GM12875 (cell line): ENCODE measurements around the gene CLSTN1.

Source experiments
- H3K4me3 ChIP-seq: one replicate; pipeline ENCODE4 v1.5.1; 2011; ENCODE audit warnings: low read depth, low read length, control low read depth
- CTCF ChIP-seq: IDR thresholded peaks from 2 replicates; pipeline ENCODE4 v1.5.1; 2011; ENCODE audit warnings: low read depth, mild to moderate bottlenecking, control low read depth, inconsistent platforms, low read length, moderate library complexity, borderline replicate concordance; ENCODE audit not compliant: insufficient read depth

The CLSTN1 gene

GRCh38 chr1:9844756-9845155 is 21.0 kb upstream of the CLSTN1 start:
- no peak overlapping the region for H3K4me3 ChIP-seq
- no peak for TF ChIP-seq CTCF

- no peak for TF ChIP-seq CTCF
- H3K4me3 ChIP-seq, result no peak overlapping the region
These were observed 20.3 kb upstream of the CLSTN1 start for GRCh38 chr1:9844106-9844505.

- TF ChIP-seq CTCF, result no peak
- H3K4me3 ChIP-seq, result no peak overlapping the region
These were observed 19.8 kb upstream of the CLSTN1 start for GRCh38 chr1:9843576-9843945.

GRCh38 chr1:9842781-9843575 is 19.2 kb upstream of the CLSTN1 start:
- no peak overlapping the region for H3K4me3 ChIP-seq
- TF ChIP-seq CTCF, result no peak

GRCh38 chr1:9842073-9842711 is 18.4 kb upstream of the CLSTN1 start:
- H3K4me3 ChIP-seq, result no peak overlapping the region
- no peak for TF ChIP-seq CTCF

- H3K4me3 ChIP-seq, result no peak overlapping the region
- TF ChIP-seq CTCF, result no peak
These were observed 17.7 kb upstream of the CLSTN1 start for GRCh38 chr1:9841460-9841859.

GRCh38 chr1:9840176-9840575 is 16.4 kb upstream of the CLSTN1 start:
- no peak for TF ChIP-seq CTCF

More at GRCh38 chr1:9840176-9840575, 16.4 kb upstream of the CLSTN1 start:
- H3K4me3 ChIP-seq, result no peak overlapping the region
